GM18517 (cell line): Measurements from ENCODE around the gene DDX3X.
"Not testable (repeated sequence)": the region's sequence is repeated elsewhere in the genome, so short reads cannot be mapped to it uniquely, and the experiment has no call there.

Source experiments
- ATAC-seq: cut with Tn5 transposase; IDR thresholded peaks from one replicate; pipeline ENCODE4 v1.9.1; 2021; ENCODE audit warnings: mild to moderate bottlenecking, moderate library complexity; ENCODE audit not compliant: unreplicated experiment

DDX3X gene

GRCh38 chrX:41333744-41334362 is at the start of gene DDX3X:
Gene DDX3X, plus strand, starts transcription at chrX:41334162. Its CDS starts 91 bp downstream, at chrX:41334253.
- ATAC-seq, result peak; percentile 58

DNA sequence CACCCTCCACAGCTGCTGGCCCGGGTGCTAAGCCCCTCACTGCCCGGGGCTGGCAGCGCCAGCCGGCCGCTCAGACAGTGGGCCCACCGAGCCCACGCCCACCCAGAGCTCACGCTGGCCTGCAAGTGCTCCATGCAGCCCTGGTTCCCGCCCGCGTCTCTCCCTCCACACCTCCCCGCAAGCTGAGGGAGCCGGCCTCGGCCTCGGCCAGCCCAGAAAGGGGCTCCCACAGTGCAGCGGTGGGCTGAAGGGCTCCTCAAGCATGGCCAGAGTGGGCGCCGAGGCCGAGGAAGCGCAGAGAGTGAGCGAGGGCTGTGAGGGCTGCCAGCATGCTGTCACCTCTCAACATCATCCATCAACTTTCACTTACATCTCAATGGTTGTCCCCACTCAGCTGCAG is 48.0 kb upstream of the DDX3X start:
- not testable (repeated sequence) for ATAC-seq

DNA sequence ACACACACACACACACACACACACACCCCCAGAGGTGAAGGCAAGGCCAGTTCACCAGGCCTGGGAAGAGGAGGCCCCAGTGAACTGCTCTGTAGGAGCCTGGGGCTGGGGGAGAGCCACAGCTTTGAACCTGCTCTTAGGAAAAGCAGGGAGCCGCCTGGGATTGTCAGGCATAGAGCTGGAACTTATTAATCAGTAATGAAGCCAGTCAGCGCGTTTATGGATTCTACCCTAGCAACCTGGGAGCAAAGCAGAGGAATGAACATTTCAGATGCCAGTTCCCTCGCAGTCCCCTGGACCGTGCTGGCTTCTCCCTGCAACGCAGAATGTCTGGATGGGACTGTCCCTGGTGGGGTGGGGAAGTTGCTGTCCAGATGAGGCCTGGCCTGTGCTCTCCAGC is 45.3 kb upstream of the DDX3X start:
- ATAC-seq, result no peak

DNA sequence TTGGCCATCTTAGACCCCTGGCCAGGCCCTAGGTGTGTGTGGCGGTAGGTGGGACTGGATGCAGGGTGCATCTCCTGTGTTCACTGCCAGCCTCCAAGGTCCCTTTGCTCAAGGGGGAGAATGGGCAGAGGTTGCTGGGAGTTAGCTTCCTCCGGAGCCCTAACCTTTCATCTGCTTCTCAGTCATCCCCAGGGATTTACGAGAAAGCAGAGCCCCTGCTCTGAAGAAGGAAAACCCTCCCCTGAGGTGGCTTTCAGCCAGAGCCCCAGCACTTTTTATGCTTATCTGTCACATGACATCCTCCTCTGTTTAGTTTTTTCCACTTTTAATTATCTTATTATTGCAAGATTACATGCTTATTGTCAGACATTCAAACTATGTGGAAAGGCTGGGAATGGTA is 44.9 kb upstream of the DDX3X start:
- ATAC-seq, result no peak

GRCh38 chrX:41291309-41291708 is 42.7 kb upstream of the DDX3X start:
- no peak for ATAC-seq

DNA sequence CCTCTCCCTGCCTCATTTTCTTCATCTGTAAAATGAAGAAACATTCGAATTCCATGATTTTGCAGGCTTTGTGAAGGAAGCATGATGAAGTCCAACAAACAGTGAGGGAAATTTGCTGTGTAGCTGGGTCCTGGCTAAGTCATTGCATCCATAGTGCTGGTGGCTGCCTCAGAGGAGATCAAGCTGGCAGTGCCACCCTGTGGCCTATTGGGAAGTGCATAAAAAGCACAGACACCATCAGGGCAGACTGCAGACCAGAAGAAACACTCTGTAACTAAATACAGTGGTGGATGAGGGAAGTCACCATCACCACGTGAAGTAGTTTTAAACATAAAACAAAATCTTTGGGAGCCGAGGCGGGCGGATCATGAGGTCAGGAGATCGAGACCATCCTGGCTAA is 40.7 kb upstream of the DDX3X start:
- ATAC-seq, result no peak

- no peak for ATAC-seq
These were observed 33.1 kb upstream of the DDX3X start for GRCh38 chrX:41300758-41301437.

DNA sequence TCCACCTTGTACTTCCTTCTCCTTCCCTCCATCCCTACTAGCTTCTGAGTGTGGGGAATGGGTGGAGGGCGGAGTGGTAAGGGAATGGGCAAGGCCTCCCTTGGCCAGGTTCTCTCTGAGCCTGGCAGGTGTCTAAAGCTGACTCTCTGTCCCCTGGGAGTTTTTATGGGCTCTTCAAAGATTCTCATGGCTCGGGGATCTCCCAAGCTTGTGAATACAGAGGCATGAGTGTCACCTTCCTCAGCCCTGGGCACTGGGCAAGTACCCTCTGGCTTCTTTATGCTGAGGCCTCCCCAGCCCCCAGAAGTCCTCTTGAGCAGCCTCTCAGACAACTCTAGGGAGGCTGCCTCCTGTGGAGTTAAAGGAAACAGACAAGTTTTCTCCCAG is 32.5 kb upstream of the DDX3X start:
- ATAC-seq, result no peak

- no peak for ATAC-seq
These were observed 31.6 kb upstream of the DDX3X start for GRCh38 chrX:41302370-41302769.

DNA sequence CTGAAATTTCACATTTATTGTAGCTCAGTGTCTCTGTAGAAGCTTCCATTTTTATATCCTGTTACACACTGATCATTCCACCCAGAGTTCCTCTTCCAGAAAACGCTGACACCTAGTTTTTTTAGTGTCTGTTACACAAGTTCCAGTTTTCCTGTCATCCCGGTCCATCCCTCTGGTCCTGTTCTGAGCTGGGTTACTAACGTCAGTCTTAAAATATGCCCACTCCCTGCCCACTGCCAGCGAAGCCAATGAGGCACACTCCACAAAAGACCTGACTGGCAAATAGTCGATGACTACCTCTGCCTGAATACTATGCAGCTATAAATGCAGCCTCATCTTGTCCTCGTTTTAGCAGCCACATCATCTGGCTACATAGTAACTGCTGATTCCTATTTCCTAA is 30.9 kb upstream of the DDX3X start:
- no peak for ATAC-seq

GRCh38 chrX:41304178-41304577 is 29.8 kb upstream of the DDX3X start:
- ATAC-seq, result no peak

- no peak for ATAC-seq
These were observed 24.9 kb upstream of the DDX3X start for GRCh38 chrX:41308884-41309647.

GRCh38 chrX:41312786-41313185 is 21.2 kb upstream of the DDX3X start:
- ATAC-seq, result no peak

- ATAC-seq, result no peak
These were observed 20.5 kb upstream of the DDX3X start for GRCh38 chrX:41313419-41313818.

- no peak for ATAC-seq
These were observed 19.8 kb upstream of the DDX3X start for GRCh38 chrX:41314204-41314603.

DNA sequence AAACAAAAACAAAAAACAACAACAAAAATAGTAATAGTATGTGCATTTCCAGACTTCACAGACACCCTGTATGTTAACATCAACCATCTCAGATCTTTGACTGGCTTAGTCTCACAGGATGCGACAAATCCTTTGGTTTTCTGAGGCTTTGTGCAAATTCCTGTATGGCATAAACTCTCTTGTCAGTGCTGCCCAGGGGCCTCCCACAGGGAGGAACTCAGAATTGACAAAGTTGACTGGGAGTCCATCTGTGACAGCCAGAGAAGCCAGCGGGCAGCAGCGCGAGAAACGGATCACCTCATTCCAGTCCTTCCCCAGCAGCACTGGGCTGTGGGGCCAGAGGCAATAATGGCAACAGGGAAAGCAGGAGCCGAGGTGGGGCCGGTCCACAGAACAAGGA is 19.1 kb upstream of the DDX3X start:
- no peak for ATAC-seq

- ATAC-seq, result not testable (repeated sequence)
These were observed 17.7 kb upstream of the DDX3X start for GRCh38 chrX:41316266-41316665.

DNA sequence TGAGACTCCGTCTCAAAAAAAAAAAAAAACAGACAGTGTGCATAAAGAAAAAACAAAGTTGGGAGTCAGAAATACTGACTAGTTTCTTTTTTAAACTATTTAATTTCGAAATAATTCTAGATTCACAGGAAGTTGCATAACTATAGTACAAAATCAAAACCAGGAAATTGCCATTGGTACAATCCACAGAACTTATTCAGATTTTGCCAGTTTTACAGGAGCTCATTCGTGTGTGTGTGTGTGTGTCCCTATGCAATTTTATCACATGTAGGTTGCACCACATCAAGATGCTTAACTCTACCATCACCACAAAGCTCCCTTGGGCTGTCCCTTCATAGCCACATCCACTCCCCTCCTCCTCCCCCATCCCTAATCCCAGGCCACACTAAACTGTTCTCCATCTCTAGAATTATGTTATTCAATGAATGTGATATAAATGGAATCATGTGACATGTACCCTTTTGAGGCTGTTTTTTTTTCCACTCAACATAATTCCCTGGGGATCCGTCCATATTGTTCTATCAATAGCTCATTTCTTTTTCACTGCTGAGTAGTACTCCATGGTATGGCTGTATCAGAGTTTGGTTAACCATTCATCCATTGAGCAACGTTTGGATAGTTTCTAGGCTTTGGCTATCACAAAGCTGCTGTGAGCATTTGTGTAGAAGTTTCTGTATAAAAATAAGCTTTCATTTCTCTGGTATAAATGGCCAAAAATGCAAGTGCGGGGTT is 16.3 kb upstream of the DDX3X start:
- no peak for ATAC-seq

DNA sequence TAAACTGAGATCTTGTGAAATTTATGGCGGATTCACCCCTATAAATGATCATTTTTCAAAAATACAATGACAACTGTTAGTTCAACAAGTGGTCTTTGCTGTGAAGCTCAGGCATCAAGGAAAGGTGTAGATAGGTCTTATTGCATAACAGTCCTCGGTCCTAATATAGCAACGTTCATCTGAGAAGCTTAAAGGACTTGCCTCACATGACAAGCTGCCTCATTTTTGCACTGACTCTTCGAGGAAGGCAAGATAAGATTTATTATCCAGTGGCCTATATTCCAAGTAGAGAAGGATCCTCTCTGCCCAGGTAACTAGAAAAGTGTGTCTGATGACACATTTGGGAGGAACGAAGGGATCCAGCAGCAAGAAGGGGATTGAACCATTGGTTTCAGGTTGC is 13.6 kb upstream of the DDX3X start:
- ATAC-seq, result no peak

DNA sequence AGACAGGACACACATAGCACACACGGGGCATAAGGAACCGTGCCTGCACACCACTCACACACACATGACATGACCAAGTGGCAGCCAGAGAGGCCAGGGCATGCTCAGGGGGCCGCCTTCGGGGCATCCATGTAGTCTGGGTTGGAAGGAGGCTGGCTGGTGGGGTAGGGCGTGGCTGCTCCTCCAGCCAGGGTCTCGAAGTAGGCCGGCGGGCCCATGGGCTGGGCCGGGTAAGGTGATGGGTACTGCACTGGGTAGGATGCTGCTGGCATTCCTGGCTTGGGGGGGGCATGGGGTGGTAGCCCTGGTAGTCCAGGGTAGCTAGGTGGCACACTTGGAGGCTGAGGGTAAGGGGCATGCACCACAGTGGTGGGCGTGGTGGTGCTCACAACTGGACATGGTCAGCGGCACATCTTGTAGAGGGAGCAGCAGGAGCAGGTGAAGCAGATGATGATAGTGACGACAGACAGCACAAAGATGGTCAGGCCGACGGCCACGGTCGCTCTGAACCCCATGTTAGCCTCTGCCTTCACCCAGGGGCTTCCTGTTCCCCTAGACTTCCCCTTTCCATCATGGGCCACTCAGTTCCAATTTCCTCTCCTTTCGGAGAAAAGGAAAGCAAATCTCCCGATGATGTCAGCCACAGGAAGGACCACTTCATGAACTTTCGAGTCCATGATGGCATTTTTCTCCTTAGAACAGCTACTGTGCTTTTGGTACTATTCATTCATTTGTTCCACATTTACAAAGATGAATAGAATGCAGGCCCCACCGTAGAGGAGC is 10.9 kb upstream of the DDX3X start:
- ATAC-seq, result no peak

- no peak for ATAC-seq
These were observed 7.5 kb upstream of the DDX3X start for GRCh38 chrX:41326431-41326830.
